NCI-H1092 (cell line): ENCODE measurements around the gene KLRF1.

ENCODE experiments used
- DNase-seq: peaks from one replicate; lab custom pipeline; 2025; lab: John Stamatoyannopoulos, UW

Gene KLRF1

DNA sequence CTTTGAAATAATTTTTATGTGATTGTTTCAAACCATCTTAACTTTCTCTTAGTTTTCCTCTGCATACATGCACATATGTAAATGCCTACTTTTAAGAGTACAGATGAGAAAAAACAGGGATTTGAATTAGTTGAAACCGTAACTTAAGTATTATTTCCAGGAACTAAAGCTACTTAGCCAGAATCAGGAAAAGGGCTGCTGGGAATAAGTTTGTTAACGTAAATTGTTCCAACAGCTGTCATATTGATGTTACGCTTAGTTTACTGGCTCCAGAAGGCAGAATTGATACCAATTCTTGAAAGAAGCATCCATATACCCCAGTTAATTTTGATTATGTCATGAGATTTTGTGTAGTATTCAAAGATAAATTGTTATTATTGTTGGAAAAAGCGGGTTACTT lies 17.9 kb upstream of the KLRF1 start:
- DNase-seq, result no peak

DNA sequence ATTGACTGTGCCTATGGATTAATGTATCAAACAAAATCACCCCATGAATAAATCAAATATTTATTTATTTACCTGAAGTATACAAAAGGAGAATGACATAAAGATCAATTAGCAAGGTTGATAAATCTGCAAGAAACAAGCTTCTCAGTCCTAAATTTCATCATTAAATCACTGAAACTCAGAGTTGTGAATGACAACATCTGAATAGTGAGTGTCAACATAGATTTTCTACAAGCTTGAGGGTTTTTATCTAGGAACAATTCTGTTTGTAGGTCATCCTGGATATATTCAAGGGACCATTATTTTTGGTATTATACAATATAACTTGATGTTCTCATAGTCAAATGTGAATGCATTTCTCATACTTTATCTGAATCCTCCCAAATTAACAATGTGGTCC lies 17.4 kb upstream of the KLRF1 start:
- DNase-seq, result no peak

DNA sequence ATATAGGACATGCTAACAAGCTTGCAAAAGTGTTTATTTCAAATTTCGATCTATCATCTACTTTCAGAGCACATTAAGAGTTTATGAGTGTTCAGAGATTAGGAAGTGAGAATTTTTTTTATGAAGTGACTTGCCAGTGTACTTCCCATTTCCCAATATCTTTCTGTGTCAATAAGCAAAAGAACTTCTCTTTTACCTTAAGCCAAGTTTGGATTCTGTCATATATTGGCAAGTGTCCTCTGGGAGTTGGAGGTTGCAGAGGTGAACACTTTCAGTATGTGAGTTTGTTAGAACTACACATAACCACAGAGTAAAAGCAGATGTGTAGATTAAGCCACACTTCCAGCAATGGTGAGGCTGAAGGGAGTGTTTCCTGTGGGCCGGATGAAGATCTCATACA lies 16.6 kb upstream of the KLRF1 start:
- no peak for DNase-seq

DNA sequence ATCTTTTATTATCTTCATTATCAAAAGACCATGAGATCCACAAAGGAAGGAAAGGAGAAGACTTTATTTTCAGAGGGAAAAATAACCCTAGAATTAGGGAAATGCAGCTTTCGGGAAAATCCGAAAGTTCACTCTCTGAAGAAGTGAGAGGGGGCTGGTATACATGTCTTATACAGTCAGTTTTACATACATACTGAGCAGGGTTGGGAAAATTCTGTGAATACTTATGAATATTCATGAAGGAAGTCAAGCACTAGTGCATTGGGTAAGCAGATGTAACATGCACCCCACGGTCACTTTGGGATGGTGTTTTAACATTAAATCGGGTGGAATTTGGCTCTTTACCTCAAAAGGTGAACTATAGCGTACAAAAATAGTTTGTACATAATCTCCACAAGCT lies 15.7 kb upstream of the KLRF1 start:
- DNase-seq, result no peak

DNA sequence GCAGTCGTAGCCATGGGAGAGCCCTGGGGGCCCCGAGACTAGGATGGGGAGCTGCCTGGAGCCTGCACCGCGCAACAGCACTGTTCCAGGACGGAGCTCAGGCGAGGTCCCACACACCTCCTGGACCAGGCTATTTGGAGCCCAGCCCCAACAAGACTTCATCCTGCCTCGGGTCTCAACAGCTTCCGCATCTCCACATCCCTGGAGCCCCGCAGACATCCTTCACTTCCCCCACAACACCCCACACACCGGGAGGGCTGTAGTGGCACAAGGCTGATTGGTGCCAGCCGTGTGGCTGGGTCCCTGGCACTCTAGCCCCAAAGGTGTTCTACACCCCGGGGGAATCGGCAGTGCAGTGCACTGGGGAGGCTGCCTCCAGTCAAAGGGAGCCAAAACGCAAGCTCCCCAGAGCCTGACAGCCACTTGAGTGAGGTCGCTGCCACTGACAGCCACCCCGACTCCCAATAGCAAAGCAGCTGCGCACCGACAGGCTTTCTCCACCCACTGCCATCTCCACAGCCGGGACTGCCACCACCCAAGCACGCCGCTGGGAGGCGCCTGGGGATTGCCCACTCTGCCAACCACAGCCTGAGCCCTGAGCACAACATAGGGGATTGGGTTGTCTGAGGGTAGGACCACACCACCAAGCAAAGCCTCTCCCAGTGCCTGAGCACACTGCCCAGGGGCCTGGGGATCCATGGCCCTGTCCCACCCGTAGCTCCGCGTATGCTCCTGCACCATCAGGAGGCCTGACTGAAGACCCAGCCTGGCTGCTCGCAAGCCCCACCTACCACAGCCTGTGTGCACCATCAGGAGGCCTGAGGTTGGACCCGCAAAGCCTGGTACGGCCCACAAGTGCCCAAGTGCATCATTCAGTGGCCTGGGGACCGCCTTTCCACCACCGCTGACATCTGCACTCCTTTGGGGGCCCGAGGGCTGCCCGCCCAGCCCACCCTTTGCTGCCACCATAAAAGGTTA lies 13.2 kb upstream of the KLRF1 start:
- no peak for DNase-seq

DNA sequence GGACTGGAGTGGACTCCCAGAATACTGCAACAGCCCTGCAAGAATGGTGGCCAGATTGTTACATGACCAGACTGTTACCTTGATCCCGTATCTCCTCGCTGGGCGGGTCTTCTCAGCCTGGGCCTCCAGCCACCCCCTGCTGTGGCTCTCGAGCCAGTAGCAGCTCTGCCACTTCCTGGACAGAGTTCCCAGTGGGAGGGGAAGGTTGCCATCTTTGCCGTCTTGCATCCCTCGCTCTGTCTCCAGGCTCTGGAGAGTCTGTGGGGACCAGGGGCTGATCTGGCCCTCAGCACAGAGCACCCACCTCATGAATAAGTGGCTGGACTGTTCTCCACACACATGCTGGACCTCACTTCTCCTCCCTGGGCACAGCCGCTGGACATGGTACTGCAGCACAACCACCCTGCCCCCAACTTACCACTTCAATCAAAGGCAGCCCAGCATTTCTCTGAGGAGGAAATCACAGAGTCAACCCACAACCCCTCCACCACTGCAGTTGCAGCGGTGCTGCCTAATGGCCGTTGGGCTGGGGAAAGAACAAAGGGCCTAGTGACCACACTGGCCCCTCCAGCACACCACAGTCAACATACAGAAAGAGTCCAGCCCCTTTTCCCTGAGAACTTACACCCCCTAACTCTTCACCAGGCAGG lies 6.9 kb upstream of the KLRF1 start:
- DNase-seq, result no peak

GRCh38 chr12:9829483-9829882 lies 2.2 kb downstream of the KLRF1 start:
- no peak for DNase-seq

DNA sequence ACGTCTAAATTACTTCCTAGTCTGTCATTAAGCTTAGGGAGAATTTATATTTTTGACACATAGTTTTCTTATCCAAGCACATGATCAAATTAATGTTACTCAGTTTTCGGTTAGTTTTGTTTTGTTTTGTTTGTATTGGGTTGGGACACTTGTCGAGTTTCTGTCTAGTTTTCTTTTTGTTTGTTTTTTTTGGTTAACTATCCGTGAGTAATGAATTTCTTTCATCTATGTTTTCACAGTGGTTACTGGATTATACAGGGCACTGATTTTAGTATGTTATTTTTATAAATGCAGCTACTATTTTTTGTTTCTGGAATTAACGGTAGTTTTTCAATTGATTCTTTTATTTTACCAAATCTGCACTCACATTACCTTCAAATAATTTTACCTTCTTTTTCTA lies 2.7 kb downstream of the KLRF1 start:
- DNase-seq, result no peak

GRCh38 chr12:9831720-9832119 lies 4.4 kb downstream of the KLRF1 start:
- no peak for DNase-seq

DNA sequence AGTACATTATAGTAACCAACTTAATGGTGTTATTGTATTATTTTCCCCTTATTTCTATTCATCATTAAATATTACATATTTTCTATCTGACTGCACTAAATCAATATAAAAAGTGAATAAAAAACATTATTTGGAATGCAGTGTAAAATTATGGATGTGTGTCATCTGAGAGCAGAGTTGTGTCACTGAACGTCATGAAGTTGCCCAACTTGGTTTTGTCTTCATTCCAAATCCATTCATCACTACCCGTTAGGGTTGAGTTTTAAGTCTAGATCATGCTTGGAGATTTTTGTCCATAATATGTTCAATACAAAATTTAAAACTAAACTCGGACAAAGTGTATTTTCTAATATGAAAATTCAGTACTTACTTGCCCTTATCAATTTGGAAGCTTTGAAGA lies 16.1 kb downstream of the KLRF1 start:
- no peak for DNase-seq

- DNase-seq, result no peak
Measured at GRCh38 chr12:9848899-9849298, 21.6 kb downstream of the KLRF1 start.

DNA sequence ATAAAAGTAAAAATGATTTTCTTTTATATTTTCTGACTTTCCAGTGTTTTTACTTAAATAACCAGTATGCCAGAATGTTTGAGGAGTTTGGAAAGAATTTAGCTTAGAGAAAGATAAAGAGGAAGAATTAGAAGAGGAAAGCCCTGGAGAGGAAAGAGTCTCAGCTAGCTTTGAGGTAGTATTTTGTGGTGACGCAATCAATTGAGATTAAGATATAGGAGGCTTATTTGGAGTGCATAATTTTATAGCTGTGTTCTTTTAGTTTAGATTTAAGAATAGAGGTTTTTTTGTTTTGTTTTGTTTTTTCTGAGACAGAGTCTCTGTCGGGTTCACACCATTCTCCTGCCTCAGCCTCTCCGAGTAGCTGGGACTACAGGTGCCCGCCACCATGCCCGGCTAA lies 23.8 kb downstream of the KLRF1 start:
- no peak for DNase-seq

DNA sequence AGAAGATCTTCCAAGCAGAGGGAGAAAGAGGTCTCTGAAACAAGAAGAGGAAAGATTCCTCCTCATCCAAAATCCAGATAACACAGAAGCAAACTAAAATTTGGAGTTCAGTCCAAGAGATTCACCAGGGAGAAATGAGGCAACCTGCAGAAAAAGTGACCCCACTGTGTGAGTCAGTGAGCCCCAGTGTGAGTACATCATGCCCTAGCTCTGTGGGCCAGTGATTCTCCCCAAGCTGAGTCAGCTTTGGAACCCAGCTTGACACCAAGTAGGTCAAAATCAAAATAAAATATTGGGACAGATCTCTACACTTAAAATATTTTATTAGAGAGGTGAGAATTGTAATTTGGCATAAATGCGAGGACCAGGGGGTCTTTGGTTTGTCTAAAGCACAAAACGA lies 24.6 kb downstream of the KLRF1 start:
- no peak for DNase-seq

DNA sequence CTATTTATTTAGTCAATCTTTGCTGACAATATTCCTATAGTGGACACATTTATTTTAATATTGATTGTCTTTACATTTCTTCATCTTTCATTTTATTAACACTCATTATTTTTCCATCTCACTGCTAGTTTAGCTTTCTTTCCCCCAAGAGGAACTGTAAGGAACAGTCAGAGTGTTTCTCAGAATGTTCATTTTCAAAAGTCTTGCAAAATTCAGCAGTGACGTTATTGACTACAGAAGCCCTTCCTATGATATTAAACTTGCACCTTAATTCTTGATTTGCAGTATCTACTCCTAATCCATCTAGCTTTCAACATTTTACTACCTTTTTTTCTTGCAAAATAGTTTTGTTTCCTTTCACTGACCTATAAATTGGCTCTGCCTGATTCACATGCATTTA lies 28.9 kb downstream of the KLRF1 start:
- no peak for DNase-seq

DNA sequence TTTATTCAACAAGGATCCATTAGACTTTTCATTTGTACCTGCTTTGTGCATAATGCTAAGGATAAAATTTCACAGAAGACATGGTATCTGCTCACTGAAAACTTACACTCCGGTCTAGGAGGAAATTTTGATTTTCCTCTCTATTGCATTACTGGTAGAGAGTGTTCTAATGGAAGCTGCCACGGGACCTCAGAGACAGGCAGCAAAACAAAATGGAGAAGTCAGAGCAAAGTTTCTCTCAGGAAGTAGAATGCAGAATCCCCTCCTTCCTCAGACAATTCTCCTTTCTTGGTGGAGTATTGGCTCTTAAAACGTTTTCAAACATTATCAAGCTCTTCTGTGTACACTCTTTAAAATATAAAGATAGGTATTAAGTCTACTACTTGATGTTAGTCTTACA lies 29.6 kb downstream of the KLRF1 start:
- no peak for DNase-seq

DNA sequence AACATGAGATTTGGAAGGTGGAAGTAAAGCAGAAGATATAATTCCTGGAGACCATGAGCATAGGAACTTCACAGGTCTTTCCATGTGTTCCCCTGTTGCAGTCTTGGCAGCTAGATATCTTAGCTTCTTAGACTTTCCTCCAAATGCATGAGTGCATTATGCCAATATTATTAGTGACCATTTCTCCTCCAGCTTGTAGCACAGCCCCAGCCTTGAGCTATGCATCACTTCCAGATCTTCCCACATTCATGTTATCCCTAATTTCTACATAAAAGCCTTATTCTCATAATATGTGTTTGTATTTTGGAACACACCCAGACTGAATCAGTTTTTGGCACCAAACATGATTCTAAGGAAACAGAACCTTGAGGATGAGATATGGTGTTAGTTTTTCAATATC lies 30.9 kb downstream of the KLRF1 start:
- DNase-seq, result no peak

- no peak for DNase-seq
Measured at GRCh38 chr12:9864913-9865675, 37.8 kb downstream of the KLRF1 start.

- DNase-seq, result no peak
Measured at GRCh38 chr12:9866860-9867269, 39.6 kb downstream of the KLRF1 start.

GRCh38 chr12:9867531-9867930 lies 40.2 kb downstream of the KLRF1 start:
- DNase-seq, result no peak

- no peak for DNase-seq
Measured at GRCh38 chr12:9868311-9868801, 41.1 kb downstream of the KLRF1 start.

- DNase-seq, result no peak
Measured at GRCh38 chr12:9868951-9869306, 41.6 kb downstream of the KLRF1 start.

GRCh38 chr12:9869307-9870161 lies 42.3 kb downstream of the KLRF1 start, which contains the start of gene CLEC2B:
Gene CLEC2B (minus strand): TSS chr12:9869354.
- no peak for DNase-seq
